ENCODE results near the gene PCDHGA3. TPM values are rescaled to one million over a fixed set of nuclear protein-coding genes. Genes with fewer than 3 reads are reported as not detected.
A peak's percentile ranks its signal among the peaks of the same experiment; 100 is the strongest.
"Not testable (repeated sequence)": the region's sequence is repeated elsewhere in the genome, so short reads cannot be mapped to it uniquely, and the experiment has no call there.

PCDHGA3 gene
- total RNA-seq, 1 donor from 2014 or later: 12.2 TPM

- no peak overlapping the region for H3K27ac ChIP-seq (replicated peaks)
- H3K9me3 ChIP-seq (replicated peaks): peaks cover 96% of the 10 kb centered on the region
- no peak for DNase-seq
- peaks cover 33% of the 10 kb centered on the region for H3K36me3 ChIP-seq
- TF ChIP-seq CTCF (IDR thresholded peaks at IDR 0.05; ENCODE audit: borderline replicate concordance): no peak
- H3K4me3 ChIP-seq: peak overlapping the region; percentile 51
- no peaks in the 10 kb centered on the region for H3K27me3 ChIP-seq (ENCODE audit: low read depth)
- peaks cover 7% of the 10 kb centered on the region for H3K4me1 ChIP-seq
- intact Hi-C loops (cut with micrococcal nuclease): no loop called here
Measured at GRCh38 chr5:141383345-141383744, 39.7 kb downstream of the PCDHGA3 start.

- no peaks in the 10 kb centered on the region for H3K27me3 ChIP-seq (ENCODE audit: low read depth)
- H3K27ac ChIP-seq (replicated peaks): no peak overlapping the region
- H3K36me3 ChIP-seq: peaks cover 38% of the 10 kb centered on the region
- no peak overlapping the region for H3K4me3 ChIP-seq
- peaks cover 96% of the 10 kb centered on the region for H3K9me3 ChIP-seq (replicated peaks)
- TF ChIP-seq CTCF (IDR thresholded peaks at IDR 0.05; ENCODE audit: borderline replicate concordance): no peak
- peaks cover 11% of the 10 kb centered on the region for H3K4me1 ChIP-seq
- intact Hi-C loops (cut with micrococcal nuclease): no loop called here
- DNase-seq: no peak
Measured at GRCh38 chr5:141384471-141385267, 41.0 kb downstream of the PCDHGA3 start.

GRCh38 chr5:141387557-141388311 lies 44.1 kb downstream of the PCDHGA3 start, which contains the start of gene PCDHGB4:
TSS of gene PCDHGB4 (plus strand) at chr5:141387698. CDS start at chr5:141387885, 187 bp downstream.
- H3K27me3 ChIP-seq (ENCODE audit: low read depth); intact Hi-C loops (cut with micrococcal nuclease); H3K27ac ChIP-seq (replicated peaks): not testable (repeated sequence)
- Histone ChIP-seq H3K9me3 (replicated peaks) (peaks cover 96% of the 10 kb centered on the region), H3K4me1 (peaks cover 30% of the 10 kb centered on the region), H3K36me3 (peaks cover 33% of the 10 kb centered on the region), H3K4me3 (peak within 1 kb of the TSS; percentile 55)
- peak; percentile 42 for DNase-seq
- peak; percentile 71 for TF ChIP-seq CTCF (IDR thresholded peaks at IDR 0.05; ENCODE audit: borderline replicate concordance)

- Histone ChIP-seq H3K4me3 (no peak overlapping the region), H3K27ac (replicated peaks) (no peak overlapping the region), H3K27me3 (ENCODE audit: low read depth) (no peaks in the 10 kb centered on the region), H3K4me1 (peaks cover 29% of the 10 kb centered on the region), H3K9me3 (replicated peaks) (peaks cover 96% of the 10 kb centered on the region), H3K36me3 (peaks cover 38% of the 10 kb centered on the region)
- intact Hi-C loops (cut with micrococcal nuclease): no loop called here
- no peak for DNase-seq
- no peak for TF ChIP-seq CTCF (IDR thresholded peaks at IDR 0.05; ENCODE audit: borderline replicate concordance)
Measured at GRCh38 chr5:141388661-141389060, 45.0 kb downstream of the PCDHGA3 start.

GRCh38 chr5:141389153-141390042 lies 45.8 kb downstream of the PCDHGA3 start:
- intact Hi-C loops (cut with micrococcal nuclease): no loop called here
- Histone ChIP-seq H3K36me3 (peaks cover 42% of the 10 kb centered on the region), H3K9me3 (replicated peaks) (peaks cover 96% of the 10 kb centered on the region), H3K4me3 (no peak overlapping the region), H3K27ac (replicated peaks) (no peak overlapping the region), H3K27me3 (ENCODE audit: low read depth) (no peaks in the 10 kb centered on the region), H3K4me1 (peaks cover 29% of the 10 kb centered on the region)
- no peak for DNase-seq
- no peak for TF ChIP-seq CTCF (IDR thresholded peaks at IDR 0.05; ENCODE audit: borderline replicate concordance)
